ENCODE results near the gene ATP2A3. TPM values are rescaled to one million over a fixed set of nuclear protein-coding genes. Genes with fewer than 3 reads are reported as not detected.

ATP2A3 gene
- total RNA-seq, 2 donors from 2014 or later, result 43.8 to 49.5 TPM

DNA sequence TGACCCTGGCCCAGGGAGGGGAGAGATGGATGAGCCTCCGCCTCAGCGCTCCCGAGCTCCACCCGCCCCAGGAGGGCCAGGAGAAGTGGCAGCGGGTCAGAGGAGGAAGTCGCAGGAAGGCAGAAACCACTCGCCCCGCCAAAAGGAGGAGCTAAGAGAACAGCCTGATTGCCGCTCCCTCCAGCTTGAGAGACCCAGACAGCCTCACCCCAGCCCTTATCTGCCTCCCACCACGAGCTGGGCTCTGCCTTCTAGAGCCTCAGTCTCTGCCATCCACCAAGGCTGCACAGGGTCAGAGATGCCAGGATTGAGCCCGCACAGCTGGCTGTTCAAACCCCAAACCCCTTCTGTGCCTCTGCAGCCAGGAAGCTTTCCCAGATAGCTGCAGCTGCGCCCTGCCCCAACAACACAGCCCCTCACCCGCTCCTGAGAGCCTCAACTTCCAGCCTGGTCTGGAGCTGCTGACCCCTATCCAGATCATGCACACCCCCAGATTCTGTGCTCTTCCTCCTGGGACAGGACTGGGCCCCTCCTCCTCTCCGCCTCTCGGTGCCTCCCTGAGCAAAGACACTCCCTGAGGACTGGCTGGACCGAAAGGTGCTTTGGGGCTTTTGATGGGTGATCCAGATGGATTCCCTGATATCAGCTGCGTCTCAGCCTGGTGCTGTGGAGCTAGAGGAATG, 1.0 kb upstream of the ATP2A3 start:
- WGBS, 2 donors, result 9 to 31% methylated on average over 4 to 17 of the region's 17 CpGs
- Histone ChIP-seq H3K27ac (peak overlapping the region; percentile 54 to 78 (median 60)), H3K4me1 (peaks cover 66% of the 10 kb centered on the region), H3K9me3 (no peaks in the 10 kb centered on the region), H3K4me3 (peak overlapping the region in 1 of 2 donors; percentile 59), H3K27me3 (no peaks in the 10 kb centered on the region), H3K36me3 (replicated peaks in 1 of 2; ENCODE audit: insufficient read depth in 1 of 2, low read depth in 2 of 2) (no peaks in the 10 kb centered on the region)
- ATAC-seq (peak; percentile 56), DNase-seq (peak; percentile 74 to 84 (median 83))
- TF ChIP-seq, protein P1, sequence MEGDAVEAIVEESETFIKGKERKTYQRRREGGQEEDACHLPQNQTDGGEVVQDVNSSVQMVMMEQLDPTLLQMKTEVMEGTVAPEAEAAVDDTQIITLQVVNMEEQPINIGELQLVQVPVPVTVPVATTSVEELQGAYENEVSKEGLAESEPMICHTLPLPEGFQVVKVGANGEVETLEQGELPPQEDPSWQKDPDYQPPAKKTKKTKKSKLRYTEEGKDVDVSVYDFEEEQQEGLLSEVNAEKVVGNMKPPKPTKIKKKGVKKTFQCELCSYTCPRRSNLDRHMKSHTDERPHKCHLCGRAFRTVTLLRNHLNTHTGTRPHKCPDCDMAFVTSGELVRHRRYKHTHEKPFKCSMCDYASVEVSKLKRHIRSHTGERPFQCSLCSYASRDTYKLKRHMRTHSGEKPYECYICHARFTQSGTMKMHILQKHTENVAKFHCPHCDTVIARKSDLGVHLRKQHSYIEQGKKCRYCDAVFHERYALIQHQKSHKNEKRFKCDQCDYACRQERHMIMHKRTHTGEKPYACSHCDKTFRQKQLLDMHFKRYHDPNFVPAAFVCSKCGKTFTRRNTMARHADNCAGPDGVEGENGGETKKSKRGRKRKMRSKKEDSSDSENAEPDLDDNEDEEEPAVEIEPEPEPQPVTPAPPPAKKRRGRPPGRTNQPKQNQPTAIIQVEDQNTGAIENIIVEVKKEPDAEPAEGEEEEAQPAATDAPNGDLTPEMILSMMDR (IDR thresholded peaks at IDR 0.05), result peak in 1 of 7 experiments; percentile 2
- TF ChIP-seq POLR2A (IDR thresholded peaks at IDR 0.05), result peak in 2 of 3 donors; percentile 57 to 63
- intact Hi-C loops (cut with DNase I), result no loop called here

DNA sequence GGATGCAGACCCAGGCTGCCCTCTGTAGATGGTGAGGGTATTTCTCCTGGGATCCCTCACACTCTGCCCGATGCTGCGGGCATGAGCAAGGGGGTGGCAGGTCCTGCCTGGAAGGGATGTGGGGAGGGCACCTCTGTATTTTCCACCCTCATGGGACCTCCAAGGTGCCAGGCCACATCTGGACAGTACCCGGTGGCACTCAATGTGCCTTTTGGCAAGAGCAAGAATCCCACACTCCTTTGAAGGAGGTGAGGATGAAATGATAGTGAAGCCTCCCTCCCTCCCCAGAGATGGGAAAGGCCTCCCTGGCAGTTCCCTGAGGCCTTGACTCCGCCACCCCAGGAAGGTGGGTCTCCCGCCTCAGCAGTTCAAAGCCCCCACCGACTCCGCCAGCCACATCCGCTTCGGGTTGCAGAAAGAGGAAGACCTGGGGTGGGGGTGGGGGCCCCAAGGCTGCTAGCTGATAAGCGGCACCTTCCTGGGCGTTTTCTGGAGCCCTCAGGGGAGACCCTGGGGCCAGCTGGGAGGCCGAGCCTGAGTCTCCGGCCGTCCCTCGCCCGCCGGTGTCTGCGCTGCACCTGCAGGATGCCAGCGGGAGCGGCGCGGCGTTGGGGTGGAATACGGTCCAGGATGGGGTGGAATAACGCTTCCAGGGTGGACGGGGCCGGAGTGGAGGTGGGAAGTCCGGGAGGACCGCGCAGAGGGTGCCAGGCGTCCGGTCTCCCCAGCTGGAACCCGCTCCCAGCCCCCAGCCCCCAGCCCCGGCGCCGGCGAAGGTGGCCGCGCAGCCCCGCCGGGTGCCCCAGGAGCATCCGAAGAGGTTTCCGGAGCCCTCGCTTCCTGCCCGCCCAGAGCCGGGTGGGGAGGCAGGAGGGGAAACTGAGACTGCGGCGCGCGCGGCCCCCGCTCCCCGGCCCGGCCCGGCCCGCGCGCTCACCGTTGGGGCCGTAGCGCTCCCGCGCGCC, 718 bp downstream of the ATP2A3 start:
- H3K9me3 ChIP-seq, result no peaks in the 10 kb centered on the region
- 4 to 16% methylated on average over 15 to 54 of the region's 64 CpGs for WGBS, 2 donors
- no peaks in the 10 kb centered on the region for H3K27me3 ChIP-seq
- peak overlapping the region; percentile 14 to 25 for H3K4me3 ChIP-seq
- TF ChIP-seq, protein P1 (IDR thresholded peaks at IDR 0.05), result peak in 1 of 7 experiments; percentile 12
- TF ChIP-seq POLR2A (IDR thresholded peaks at IDR 0.05), result no peak
- intact Hi-C loops (cut with DNase I), result no loop called here
- peaks cover 79% of the 10 kb centered on the region for H3K4me1 ChIP-seq
- H3K36me3 ChIP-seq (replicated peaks in 1 of 2; ENCODE audit: insufficient read depth in 1 of 2, low read depth in 2 of 2), result no peaks in the 10 kb centered on the region
- DNase-seq, result peak in 3 of 4 donors; percentile 41 to 56 (median 45)
- ATAC-seq, result no peak
- peak overlapping the region; percentile 6 to 47 (median 22) for H3K27ac ChIP-seq

DNA sequence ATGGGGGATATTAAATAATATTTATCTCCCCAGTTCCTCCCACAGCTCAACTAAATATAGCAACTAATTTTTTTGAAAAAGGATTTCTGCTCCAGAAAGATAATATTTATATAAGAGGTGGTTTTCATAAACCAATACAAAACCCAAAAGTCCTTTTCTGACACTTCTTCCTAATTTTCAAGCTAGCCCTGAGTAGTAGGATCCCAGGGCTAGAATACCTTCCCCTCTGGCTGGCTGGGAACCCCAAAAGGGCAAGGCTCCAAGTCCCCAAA, 1.3 kb downstream of the ATP2A3 start:
- H3K4me3 ChIP-seq, result no peak overlapping the region
- peak overlapping the region in 2 of 4 donors; percentile 24 to 47 for H3K27ac ChIP-seq
- no peaks in the 10 kb centered on the region for H3K36me3 ChIP-seq (replicated peaks in 1 of 2; ENCODE audit: insufficient read depth in 1 of 2, low read depth in 2 of 2)
- H3K27me3 ChIP-seq, result no peaks in the 10 kb centered on the region
- no peak for ATAC-seq
- H3K9me3 ChIP-seq, result no peaks in the 10 kb centered on the region
- no peak for TF ChIP-seq POLR2A (IDR thresholded peaks at IDR 0.05)
- TF ChIP-seq, protein P1 (IDR thresholded peaks at IDR 0.05), result no peak
- intact Hi-C loops (cut with DNase I), result no loop called here
- peaks cover 77% of the 10 kb centered on the region for H3K4me1 ChIP-seq
- DNase-seq, result no peak

DNA sequence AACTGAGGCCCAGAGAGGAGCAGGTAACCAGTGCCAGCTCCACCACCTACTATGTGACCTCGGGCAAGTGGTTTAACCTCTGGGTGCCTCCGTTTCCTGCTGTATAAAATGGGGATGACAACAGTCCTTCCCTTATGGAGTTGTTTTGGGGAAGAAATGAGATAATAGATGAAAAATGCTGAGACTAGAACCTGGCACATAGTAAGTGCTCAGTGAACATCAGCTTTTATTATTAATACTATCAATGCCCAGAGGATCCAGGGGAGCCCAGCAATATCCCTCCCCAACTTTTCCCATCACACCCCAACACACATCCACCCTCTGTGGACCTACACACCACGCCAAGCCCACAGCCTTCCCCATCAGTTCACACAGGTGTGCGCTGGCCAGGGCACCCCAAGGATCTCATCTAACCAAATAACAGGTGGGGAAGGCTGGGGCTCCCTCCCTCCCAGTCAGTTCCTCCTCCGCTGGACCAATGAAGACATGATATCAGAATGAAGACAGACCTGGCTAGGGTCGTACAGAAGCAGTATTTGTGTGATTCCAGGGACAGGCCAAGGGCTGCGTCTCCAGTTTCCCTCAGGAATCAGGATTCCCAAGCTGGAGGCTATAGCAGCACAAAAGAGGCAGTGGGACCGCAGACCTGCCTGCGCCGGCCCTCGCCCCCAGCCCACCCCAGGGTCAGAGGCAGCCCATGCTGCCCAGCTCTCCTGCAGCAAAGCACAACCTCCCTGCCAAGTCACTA, 1.8 kb downstream of the ATP2A3 start:
- intact Hi-C loops (cut with DNase I), result no loop called here
- Histone ChIP-seq H3K4me3 (no peak overlapping the region), H3K27ac (peak overlapping the region in 1 of 4 donors; percentile 7), H3K9me3 (no peaks in the 10 kb centered on the region), H3K36me3 (replicated peaks in 1 of 2; ENCODE audit: insufficient read depth in 1 of 2, low read depth in 2 of 2) (no peaks in the 10 kb centered on the region), H3K27me3 (no peaks in the 10 kb centered on the region), H3K4me1 (peaks cover 72% of the 10 kb centered on the region)
- ATAC-seq (no peak), DNase-seq (no peak)
- WGBS, 2 donors, result 61 to 77% methylated on average over 10 to 11 of the region's 11 CpGs
- no peak for TF ChIP-seq POLR2A (IDR thresholded peaks at IDR 0.05)
- TF ChIP-seq, protein P1 (IDR thresholded peaks at IDR 0.05), result no peak

Measured in body of pancreas (tissue), 4 donors.